Hepatocyte (in vitro differentiated cells): Measurements from ENCODE around the gene FOXN3. TPM values are rescaled to one million over a fixed set of nuclear protein-coding genes. Genes with fewer than 3 reads are reported as not detected.
A peak's percentile ranks its signal among the peaks of the same experiment; 100 is the strongest.

Experiments used
- DNase-seq: peaks from one replicate; pipeline ENCODE4 v3.0.0-alpha.2; 2016; ENCODE audit warnings: low spot score
- H2AFZ ChIP-seq: fragments of 200-600 bp; sonication (generic); 2 replicates; pipeline ENCODE4 v1.6.0; 2016; ENCODE audit warnings: antibody characterized with exemption, mild to moderate bottlenecking
- H3K27ac ChIP-seq: fragments of 200-600 bp; sonication (generic); 2 replicates; pipeline ENCODE4 v1.5.1; 2016; ENCODE audit warnings: mild to moderate bottlenecking
- H3K27me3 ChIP-seq: fragments of 200-600 bp; sonication (generic); 2 replicates; pipeline ENCODE4 v1.6.1; 2016
- H3K36me3 ChIP-seq: fragments of 200-600 bp; sonication (generic); replicated peaks from 2 replicates; pipeline ENCODE4 v1.5.1; 2016; ENCODE audit warnings: low read depth; ENCODE audit not compliant: insufficient read depth
- H3K4me1 ChIP-seq: fragments of 200-600 bp; sonication (generic); 2 replicates; pipeline ENCODE4 v1.5.1; 2016; ENCODE audit warnings: mild to moderate bottlenecking, moderate library complexity; ENCODE audit not compliant: insufficient read depth
- H3K4me2 ChIP-seq: fragments of 200-600 bp; sonication (generic); 2 replicates; pipeline ENCODE4 v1.6.0; 2016
- H3K4me3 ChIP-seq: fragments of 200-600 bp; sonication (generic); 2 replicates; pipeline ENCODE4 v1.5.1; 2016; ENCODE audit warnings: mild to moderate bottlenecking
- H3K79me2 ChIP-seq: fragments of 200-600 bp; sonication (generic); 2 replicates; pipeline ENCODE4 v1.6.0; 2017; ENCODE audit warnings: mild to moderate bottlenecking
- H3K9me2 ChIP-seq: fragments of 200-600 bp; sonication (generic); replicated peaks from 2 replicates; pipeline ENCODE4 v1.6.0; 2017; ENCODE audit warnings: mild to moderate bottlenecking; ENCODE audit not compliant: insufficient read depth
- H3K9me3 ChIP-seq: fragments of 200-600 bp; sonication (generic); 2 replicates; pipeline ENCODE4 v1.5.1; 2016; ENCODE audit warnings: low read depth, mild to moderate bottlenecking
- H4K20me1 ChIP-seq: fragments of 200-600 bp; sonication (generic); 2 replicates; pipeline ENCODE4 v1.6.0; 2016; ENCODE audit warnings: mild to moderate bottlenecking; ENCODE audit not compliant: insufficient read depth, poor library complexity, severe bottlenecking
- EZH2 ChIP-seq: fragments of 200-600 bp; sonication (generic); IDR thresholded peaks from 2 replicates; pipeline ENCODE4 v1.6.1; 2016; ENCODE audit warnings: antibody characterized with exemption, mild to moderate bottlenecking, borderline replicate concordance
- EZH2phosphoT487 ChIP-seq: fragments of 200-600 bp; sonication (generic); IDR thresholded peaks from one replicate; pipeline ENCODE4 v1.6.1; 2018; ENCODE audit warnings: antibody characterized with exemption, mild to moderate bottlenecking, low read depth, moderate library complexity; ENCODE audit not compliant: unreplicated experiment, severe bottlenecking
- WGBS: methylation state at CpG from one replicate; pipeline ENCODE4 v1.1.6; 2016; ENCODE audit warnings: low lambda C conversion rate; ENCODE audit errors: missing lambda C conversion rate; 5-methylcytosine and 5-hydroxymethylcytosine counted together
- polyA plus RNA-seq: library from polyadenylated mRNA; unstranded; fragments of >200 nt; fragmentation: Nextera tagmentation; extraction: Ambion mirVana; gene quantifications from 2 replicates; pipeline ENCODE4 v1.2.1, GENCODE V29; 2016
- total RNA-seq: library from RNA; depleted of rRNA; stranded (reverse); fragments of >200 nt; gene quantifications from 2 replicates; pipeline ENCODE4 v1.2.3, GENCODE V29; 2014
- TF ChIP-seq, protein P1 (sequence below): fragments of 200-600 bp; sonication (generic); IDR thresholded peaks from 2 replicates; pipeline ENCODE4 v1.5.1; 2016; ENCODE audit warnings: antibody characterized with exemption, mild to moderate bottlenecking; ENCODE audit not compliant: poor library complexity

The FOXN3 gene
- total and polyA plus RNA-seq, 2 experiments from 2014 or later, result 42.2 to 47.6 TPM

DNA sequence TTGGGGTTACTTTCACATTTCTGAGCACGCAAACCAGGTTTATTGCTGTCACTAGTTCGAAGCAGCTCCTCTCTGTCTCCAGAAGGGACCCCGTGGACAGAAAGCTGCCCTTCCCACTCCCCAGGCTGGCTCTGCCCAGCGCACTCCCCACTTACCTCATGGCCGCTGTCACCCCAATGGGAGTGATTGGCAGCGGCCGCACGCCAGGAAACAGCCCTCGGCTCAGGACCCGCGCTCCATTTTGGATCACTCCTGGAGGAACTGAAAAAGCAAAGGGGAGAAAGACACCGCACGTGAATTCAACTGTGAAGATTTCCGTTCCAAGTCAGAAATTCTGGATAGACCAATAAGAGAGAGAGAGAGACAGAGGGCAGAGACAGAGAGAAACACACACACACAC lies 236.5 kb downstream of the FOXN3 start:
- peaks cover 11% of the 10 kb centered on the region for H3K4me1 ChIP-seq
- H3K79me2 ChIP-seq, result peaks cover 8% of the 10 kb centered on the region
- H3K4me3 ChIP-seq, result no peak overlapping the region
- no peaks in the 10 kb centered on the region for H3K9me2 ChIP-seq
- no peak overlapping the region for H3K4me2 ChIP-seq
- H4K20me1 ChIP-seq, result no peaks in the 10 kb centered on the region
- no peak overlapping the region for H2AFZ ChIP-seq
- H3K27me3 ChIP-seq, result no peaks in the 10 kb centered on the region
- WGBS, result 94% methylated on average over 14 of the region's 14 CpGs
- H3K9me3 ChIP-seq, result no peaks in the 10 kb centered on the region
- DNase-seq, result no peak
- no peak overlapping the region for H3K27ac ChIP-seq
- no peaks in the 10 kb centered on the region for H3K36me3 ChIP-seq
- TF ChIP-seq, protein P1, sequence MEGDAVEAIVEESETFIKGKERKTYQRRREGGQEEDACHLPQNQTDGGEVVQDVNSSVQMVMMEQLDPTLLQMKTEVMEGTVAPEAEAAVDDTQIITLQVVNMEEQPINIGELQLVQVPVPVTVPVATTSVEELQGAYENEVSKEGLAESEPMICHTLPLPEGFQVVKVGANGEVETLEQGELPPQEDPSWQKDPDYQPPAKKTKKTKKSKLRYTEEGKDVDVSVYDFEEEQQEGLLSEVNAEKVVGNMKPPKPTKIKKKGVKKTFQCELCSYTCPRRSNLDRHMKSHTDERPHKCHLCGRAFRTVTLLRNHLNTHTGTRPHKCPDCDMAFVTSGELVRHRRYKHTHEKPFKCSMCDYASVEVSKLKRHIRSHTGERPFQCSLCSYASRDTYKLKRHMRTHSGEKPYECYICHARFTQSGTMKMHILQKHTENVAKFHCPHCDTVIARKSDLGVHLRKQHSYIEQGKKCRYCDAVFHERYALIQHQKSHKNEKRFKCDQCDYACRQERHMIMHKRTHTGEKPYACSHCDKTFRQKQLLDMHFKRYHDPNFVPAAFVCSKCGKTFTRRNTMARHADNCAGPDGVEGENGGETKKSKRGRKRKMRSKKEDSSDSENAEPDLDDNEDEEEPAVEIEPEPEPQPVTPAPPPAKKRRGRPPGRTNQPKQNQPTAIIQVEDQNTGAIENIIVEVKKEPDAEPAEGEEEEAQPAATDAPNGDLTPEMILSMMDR, result no peak
- TF ChIP-seq EZH2 (no peak), EZH2phosphoT487 (no peak)

DNA sequence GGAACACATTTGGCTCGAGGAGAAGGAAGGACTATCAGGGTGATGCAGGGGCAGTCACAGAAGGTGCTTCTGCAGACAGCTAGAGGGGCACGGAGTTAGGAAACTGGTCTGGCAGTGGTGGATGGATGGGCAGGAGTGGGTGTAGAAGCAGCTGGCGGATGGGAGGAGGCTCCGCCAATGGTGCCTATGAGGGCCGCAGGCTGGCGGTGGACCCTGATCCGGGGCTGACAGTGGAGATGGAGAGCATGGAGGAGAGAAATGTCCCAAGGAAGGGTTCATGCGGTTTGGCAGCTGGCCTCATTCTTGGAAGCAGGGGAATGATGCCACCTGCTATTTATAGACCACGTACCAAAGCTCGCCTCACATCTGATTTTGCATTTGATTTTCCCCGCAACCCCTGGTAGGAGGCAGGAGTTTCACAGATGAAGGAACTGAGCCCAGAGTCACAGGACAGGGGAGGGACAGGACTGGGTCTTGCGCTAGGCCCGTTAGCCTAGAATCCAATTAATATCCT lies 237.1 kb downstream of the FOXN3 start:
- Histone ChIP-seq H3K27ac (no peak overlapping the region), H3K4me2 (no peak overlapping the region), H3K36me3 (no peaks in the 10 kb centered on the region), H2AFZ (no peak overlapping the region), H3K9me2 (no peaks in the 10 kb centered on the region), H3K27me3 (no peaks in the 10 kb centered on the region), H4K20me1 (no peaks in the 10 kb centered on the region), H3K4me3 (no peak overlapping the region), H3K79me2 (peaks cover 8% of the 10 kb centered on the region), H3K4me1 (peaks cover 9% of the 10 kb centered on the region), H3K9me3 (no peaks in the 10 kb centered on the region)
- no peak for TF ChIP-seq EZH2phosphoT487
- no peak for TF ChIP-seq EZH2
- TF ChIP-seq, protein P1, result no peak
- DNase-seq, result no peak
- 97% methylated on average over 13 of the region's 13 CpGs for WGBS

DNA sequence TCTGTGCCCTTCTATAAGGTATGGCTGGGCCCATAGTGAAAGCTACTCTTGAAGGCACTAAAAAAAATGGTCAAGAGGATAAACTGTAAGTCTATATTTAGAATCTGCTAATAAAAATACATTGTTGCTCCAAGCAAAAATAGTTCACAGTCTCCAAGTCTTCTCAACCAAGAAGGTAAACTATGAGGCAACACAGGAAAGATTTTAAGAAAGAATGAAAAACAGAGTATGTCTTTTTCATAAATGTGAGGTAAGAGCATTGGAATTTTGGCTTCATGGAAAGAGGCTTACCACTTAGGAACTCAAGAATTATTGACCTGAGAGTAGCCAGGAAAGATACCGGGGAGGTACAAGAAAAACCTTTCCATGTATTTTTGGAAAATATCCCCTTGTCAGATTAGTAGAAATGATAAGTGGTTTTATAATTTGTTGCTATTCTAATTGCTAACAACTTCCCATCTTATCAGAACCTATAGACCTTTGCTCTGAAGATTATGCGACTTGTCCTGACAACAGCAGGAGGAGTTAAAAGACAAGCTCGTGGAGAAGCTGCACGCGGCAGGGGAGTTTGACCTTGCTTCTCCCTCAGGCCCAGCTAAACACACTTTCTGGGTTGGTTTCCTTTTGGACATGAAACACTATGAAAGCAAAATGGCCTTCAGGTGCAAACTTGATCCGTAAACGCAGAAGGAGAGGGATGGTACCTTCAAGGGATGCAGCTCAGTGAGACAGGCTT lies 238.1 kb downstream of the FOXN3 start:
- no peaks in the 10 kb centered on the region for H4K20me1 ChIP-seq
- H3K4me2 ChIP-seq, result no peak overlapping the region
- H3K27me3 ChIP-seq, result no peaks in the 10 kb centered on the region
- H3K4me1 ChIP-seq, result peaks cover 9% of the 10 kb centered on the region
- TF ChIP-seq EZH2 (no peak), EZH2phosphoT487 (no peak)
- TF ChIP-seq, protein P1, result no peak
- no peak for DNase-seq
- WGBS, result 71% methylated on average over 7 of the region's 7 CpGs
- H3K9me3 ChIP-seq, result no peaks in the 10 kb centered on the region
- H3K79me2 ChIP-seq, result peaks cover 3% of the 10 kb centered on the region
- no peaks in the 10 kb centered on the region for H3K36me3 ChIP-seq
- H3K9me2 ChIP-seq, result no peaks in the 10 kb centered on the region
- no peak overlapping the region for H3K4me3 ChIP-seq
- no peak overlapping the region for H2AFZ ChIP-seq
- peak overlapping the region; percentile 50 for H3K27ac ChIP-seq
